A549 (cell line): Measurements from ENCODE around the gene TMX1. TPM values are rescaled to one million over a fixed set of nuclear protein-coding genes. Genes with fewer than 3 reads are reported as not detected.

Source experiments
- ATAC-seq, 2 experiments: fragments of 200-7000 bp in 1 of 2; fragments of >200 bp in 1 of 2; cut with Nextera tagmentation in 1 of 2; cut with Tn5 transposase in 1 of 2; 3 replicates each; pipeline versions ENCODE4 v1.8.0 to v1.9.1; 2018 to 2020; ENCODE audit warnings: mild to moderate bottlenecking in 1 of 2, moderate library complexity in 1 of 2
- CTCF ChIA-PET: fragments of 300-600 bp; sonication (Branson Sonifier 250); formaldehyde crosslinking; extraction: SDS; loops from one replicate; lab custom pipeline; 2021; ENCODE audit warnings: antibody characterized with exemption, inconsistent platforms; lab: Yijun Ruan, JAX
- POLR2A ChIA-PET: fragments of 350-600 bp; formaldehyde crosslinking; extraction: SDS; loops from one replicate; lab custom pipeline; 2021; ENCODE audit warnings: antibody characterized with exemption, inconsistent platforms; lab: Yijun Ruan, JAX
- DNase-seq, 2 experiments: peaks; one replicate each; pipeline versions ENCODE4 v3.0.0 to v3.0.0-alpha.2; 2011 to 2016; ENCODE audit warnings: low read depth in 1 of 2, low spot score in 1 of 2
- FAIRE-seq: peaks from 2 replicates; lab custom pipeline; 2011; peaks lifted over from hg19 to GRCh38; lab: Jason Lieb, UNC
- H3K27ac ChIP-seq, 2 experiments: fragments of >200 bp; sonication (Bioruptor Twin); formaldehyde crosslinking; 3 replicates each; pipeline ENCODE4 v1.5.1; 2016 to 2017
- H3K4me1 ChIP-seq: fragments of >200 bp; sonication (Bioruptor Twin); formaldehyde crosslinking; 3 replicates; pipeline ENCODE4 v1.6.1; 2016
- H3K4me2 ChIP-seq: fragments of >200 bp; sonication (Bioruptor Twin); formaldehyde crosslinking; 3 replicates; pipeline ENCODE4 v1.6.1; 2016
- H3K4me3 ChIP-seq: fragments of >200 bp; sonication (Bioruptor Twin); formaldehyde crosslinking; 3 replicates; pipeline ENCODE4 v1.5.1; 2016
- H3K9me3 ChIP-seq: fragments of >200 bp; sonication (Bioruptor Twin); formaldehyde crosslinking; 3 replicates; pipeline ENCODE4 v1.6.1; 2016
- ATOH8 ChIP-seq: fragments of 250-450 bp; sonication (Bioruptor Pico); IDR thresholded peaks from 2 replicates; pipeline ENCODE4 v1.5.0; 2020; ENCODE audit warnings: low read depth, mild to moderate bottlenecking, moderate library complexity
- CBX8 ChIP-seq: fragments of 200-600 bp; sonication (generic); IDR thresholded peaks from 2 replicates; pipeline ENCODE4 v1.6.1; 2016
- CTCF ChIP-seq: fragments of >200 bp; sonication (Bioruptor Twin); formaldehyde crosslinking; IDR thresholded peaks from 3 replicates; pipeline ENCODE4 v1.5.1; 2016
- EHF ChIP-seq: fragments of 250-450 bp; sonication (Bioruptor Pico); IDR thresholded peaks from 2 replicates; pipeline ENCODE4 v1.5.0; 2020; ENCODE audit warnings: mild to moderate bottlenecking
- EHMT2 ChIP-seq: fragments of 200-600 bp; sonication (generic); IDR thresholded peaks from 2 replicates; pipeline ENCODE4 v1.6.1; 2016; ENCODE audit warnings: antibody characterized with exemption, low read depth, mild to moderate bottlenecking, moderate library complexity
- ELK1 ChIP-seq: fragments of 150-350 bp; IDR thresholded peaks from 2 replicates; pipeline ENCODE4 v1.6.1; 2014; ENCODE audit warnings: low read depth, mild to moderate bottlenecking, low read length
- EP300 ChIP-seq, 2 experiments: fragments of >200 bp; sonication (Bioruptor Twin); formaldehyde crosslinking; IDR thresholded peaks; 2 replicates in 1 of 2; 3 replicates in 1 of 2; pipeline ENCODE4 v1.6.1; 2016 to 2017
- ESRRA ChIP-seq: fragments of 150-350 bp; IDR thresholded peaks from 2 replicates; pipeline ENCODE4 v1.6.1; 2014; ENCODE audit warnings: mild to moderate bottlenecking, low read length, borderline replicate concordance
- FOSB ChIP-seq: fragments of 250-450 bp; sonication (Bioruptor Pico); IDR thresholded peaks from 2 replicates; pipeline ENCODE4 v1.5.0; 2020; ENCODE audit warnings: mild to moderate bottlenecking, moderate library complexity
- GATA3 ChIP-seq: IDR thresholded peaks from 2 replicates; pipeline ENCODE4 v1.6.1; 2012; ENCODE audit warnings: borderline replicate concordance
- HDAC2 ChIP-seq: fragments of 200-600 bp; sonication (generic); IDR thresholded peaks from 2 replicates; pipeline ENCODE4 v1.6.1; 2016
- HES2 ChIP-seq: fragments of >200 bp; sonication (Bioruptor Twin); formaldehyde crosslinking; IDR thresholded peaks from 2 replicates; pipeline ENCODE4 v1.6.1; 2016
- JUNB ChIP-seq: fragments of >200 bp; sonication (Bioruptor Twin); formaldehyde crosslinking; IDR thresholded peaks from 2 replicates; pipeline ENCODE4 v1.6.1; 2016
- KDM5A ChIP-seq: fragments of 200-600 bp; sonication (generic); IDR thresholded peaks from 2 replicates; pipeline ENCODE4 v1.6.1; 2016; ENCODE audit warnings: antibody characterized with exemption, mild to moderate bottlenecking
- MAX ChIP-seq: IDR thresholded peaks from 2 replicates; pipeline ENCODE4 v1.6.1; 2012
- MAZ ChIP-seq: fragments of 150-350 bp; IDR thresholded peaks from 2 replicates; pipeline ENCODE4 v1.6.1; 2014; ENCODE audit warnings: antibody characterized with exemption, low read depth, low read length, borderline replicate concordance
- MYC ChIP-seq: IDR thresholded peaks from 2 replicates; pipeline ENCODE4 v1.6.1; 2012; ENCODE audit warnings: mild to moderate bottlenecking, inconsistent platforms, low read length, improper control_type of control experiment, borderline replicate concordance
- NFE2L2 ChIP-seq: fragments of 150-350 bp; conservative IDR thresholded peaks from 2 replicates; pipeline ENCODE4 v1.6.1; 2014; ENCODE audit warnings: low read length
- POLR2A ChIP-seq: IDR thresholded peaks from 2 replicates; pipeline ENCODE4 v1.6.1; 2012; ENCODE audit warnings: mild to moderate bottlenecking, low read length
- RARB ChIP-seq: fragments of 250-450 bp; sonication (Bioruptor Pico); IDR thresholded peaks from 2 replicates; pipeline ENCODE4 v1.8.0; 2021; ENCODE audit warnings: mild to moderate bottlenecking, moderate library complexity
- ZFP36 ChIP-seq: fragments of 450-650 bp; IDR thresholded peaks from 2 replicates; pipeline ENCODE4 v1.6.1; 2014; ENCODE audit warnings: borderline replicate concordance; ENCODE audit not compliant: partially characterized antibody
- WGBS: methylation state at CpG from one replicate; pipeline ENCODE4 v1.1.6; 2017; ENCODE audit errors: missing lambda C conversion rate; 5-methylcytosine and 5-hydroxymethylcytosine counted together
- polyA plus RNA-seq, 4 experiments: library from polyadenylated mRNA; depleted of rRNA in 3 of 4; stranded (reverse); fragments of >200 nt; fragmentation: RNase III in 1 of 4; extraction: RNeasy Plus Mini Kit Qiagen cat#74134 plus additional on column Dnase treatment in 1 of 4; gene quantifications; 2 replicates in 3 of 4; 3 replicates in 1 of 4; pipeline ENCODE4 v1.2.3, GENCODE V29; 2011 to 2017

Gene TMX1
- polyA plus RNA-seq, 2 of the 4 experiments (the other 2 are of a cell fraction), result 58.6 to 64.0 TPM

GRCh38 chr14:51293149-51293911 is 53.3 kb downstream of the TMX1 start:
- DNase-seq (no peak), ATAC-seq (no peak), FAIRE-seq (no peak)
- Histone ChIP-seq H3K4me2 (no peak overlapping the region), H3K27ac (no peak overlapping the region), H3K4me3 (no peak overlapping the region), H3K9me3 (no peaks in the 10 kb centered on the region), H3K4me1 (peaks cover 6% of the 10 kb centered on the region; the same call in 1 of the 3 replicates)
- TF ChIP-seq HDAC2 (no peak), MAX (no peak), JUNB (no peak), GATA3 (no peak), HES2 (no peak), ZFP36 (no peak), ATOH8 (CRISPR knock-in tag) (no peak), EHF (CRISPR knock-in tag) (no peak), POLR2A (no peak), EHMT2 (no peak), ESRRA (no peak), MYC (no peak), FOSB (CRISPR knock-in tag) (no peak), RARB (no peak), MAZ (no peak), CBX8 (no peak)
- WGBS, result 79% methylated on average over 7 of the region's 7 CpGs
- POLR2A ChIA-PET, result no interaction called here
- CTCF ChIA-PET, result interaction anchor here (1.0 to 23.5 kb wide), 4 partner anchors 10 to 485 kb away, joined by 3 to 512 read pairs (median 22); no protein-coding TSS in a partner anchor

GRCh38 chr14:51293912-51294389 is 53.9 kb downstream of the TMX1 start:
- H3K27ac ChIP-seq, result no peak overlapping the region
- DNase-seq (no peak), FAIRE-seq (no peak), ATAC-seq (no peak)
- TF ChIP-seq ELK1 (no peak), CTCF (no peak), KDM5A (no peak), NFE2L2 (no peak), EP300 (IDR thresholded peaks at IDR 0.05) (no peak)
- CTCF ChIA-PET, result interaction anchor here (2.5 to 23.5 kb wide), 3 partner anchors 11 to 484 kb away, joined by 10 to 512 read pairs (median 35); no protein-coding TSS in a partner anchor
- WGBS, result 85% methylated on average over 6 of the region's 6 CpGs
- H3K9me3 ChIP-seq, result no peaks in the 10 kb centered on the region
- no peak overlapping the region for H3K4me3 ChIP-seq
- H3K4me2 ChIP-seq, result no peak overlapping the region
- H3K4me1 ChIP-seq, result peaks cover 6% of the 10 kb centered on the region; the same call in 1 of the 3 replicates
- POLR2A ChIA-PET, result no interaction called here
